ENCODE results near the gene INTS12.

The INTS12 gene

GRCh38 chr4:105679186-105679585 is 29.3 kb downstream of the INTS12 start:
- no peak for DNase-seq

GRCh38 chr4:105677709-105678108 is 30.8 kb downstream of the INTS12 start:
- DNase-seq, result no peak

- DNase-seq, result no peak
Measured at GRCh38 chr4:105674011-105674410, 34.5 kb downstream of the INTS12 start.

GRCh38 chr4:105671301-105671700 is 37.2 kb downstream of the INTS12 start:
- no peak for DNase-seq

- no peak for DNase-seq
Measured at GRCh38 chr4:105670684-105671083, 37.8 kb downstream of the INTS12 start.

GRCh38 chr4:105666693-105667092 is 41.8 kb downstream of the INTS12 start:
- DNase-seq, result no peak

GRCh38 chr4:105662935-105663675 is 45.4 kb downstream of the INTS12 start:
- DNase-seq, result no peak

GRCh38 chr4:105661028-105661427 is 47.5 kb downstream of the INTS12 start:
- DNase-seq, result no peak

- DNase-seq, result no peak
Measured at GRCh38 chr4:105659190-105659589, 49.3 kb downstream of the INTS12 start.

- DNase-seq, result no peak
Measured at GRCh38 chr4:105657117-105657765, 51.2 kb downstream of the INTS12 start.

GRCh38 chr4:105652286-105652888 is 56.1 kb downstream of the INTS12 start:
- no peak for DNase-seq

GRCh38 chr4:105651884-105652283 is 56.6 kb downstream of the INTS12 start:
- DNase-seq, result no peak

GRCh38 chr4:105650190-105650589 is 58.3 kb downstream of the INTS12 start:
- DNase-seq, result no peak

- DNase-seq, result no peak
Measured at GRCh38 chr4:105645440-105645839, 63.0 kb downstream of the INTS12 start.

GRCh38 chr4:105644257-105644656 is 64.2 kb downstream of the INTS12 start:
- no peak for DNase-seq

GRCh38 chr4:105641845-105642244 is 66.6 kb downstream of the INTS12 start:
- DNase-seq, result no peak

- DNase-seq, result no peak
Measured at GRCh38 chr4:105637408-105638176, 70.9 kb downstream of the INTS12 start.

GRCh38 chr4:105634402-105635080 is 73.9 kb downstream of the INTS12 start:
- no peak for DNase-seq

GRCh38 chr4:105633241-105633640 is 75.2 kb downstream of the INTS12 start:
- no peak for DNase-seq
